Mucosa of descending colon (tissue), 3 donors: Measurements from ENCODE around the gene EMC8. TPM values are rescaled to one million over a fixed set of nuclear protein-coding genes. Genes with fewer than 3 reads are reported as not detected.

Experiments
- ATAC-seq: fragments of 200-7000 bp; cut with Tn5 transposase; one replicate; pipeline ENCODE4 v1.9.1; 2020; ENCODE audit warnings: mild to moderate bottlenecking, moderate library complexity
- DNase-seq, 3 donors: peaks; one replicate each; pipeline ENCODE4 v3.0.0-alpha.2; 2020
- H3K36me3 ChIP-seq: fragments of 200-600 bp; one replicate; pipeline ENCODE4 v1.8.0; 2021; ENCODE audit warnings: low read depth, mild to moderate bottlenecking
- H3K4me1 ChIP-seq: fragments of 200-600 bp; one replicate; pipeline ENCODE4 v1.8.0; 2021; ENCODE audit warnings: low read depth, mild to moderate bottlenecking
- H3K4me3 ChIP-seq: fragments of 200-600 bp; one replicate; pipeline ENCODE4 v1.8.0; 2021; ENCODE audit warnings: mild to moderate bottlenecking
- H3K9me3 ChIP-seq: fragments of 200-600 bp; one replicate; pipeline ENCODE4 v1.8.0; 2021; ENCODE audit warnings: mild to moderate bottlenecking
- intact Hi-C, 2 donors: fragments of 100-400 bp; cut with DNase I in 1 of 2; cut with micrococcal nuclease in 1 of 2; formaldehyde crosslinking; loops; one replicate each; pipeline versions ENCODE4 v1.11.0 to v1.11.1; 2022; cut with DNase I, micrococcal nuclease
- total RNA-seq, 3 donors: library from RNA; stranded (reverse); fragmentation: NEBNext Ultra II Directional in 2 of 3; extraction: Animal tissue kit (Norgen Biotek cat#: 25700) in 2 of 3; gene quantifications; one replicate each; pipeline versions ENCODE4 v1.2.1 to v1.2.4, GENCODE V29; 2021 to 2023
- TF ChIP-seq, protein P1 (sequence below): fragments of 200-600 bp; IDR thresholded peaks from one replicate; pipeline ENCODE4 v1.8.0; 2022; ENCODE audit warnings: antibody characterized with exemption, mild to moderate bottlenecking
- donor health status: DM: no; HTN: no; CAD: no; lungs with moderate emphysema.
- donor health status: DM: no; HTN: no; CAD: no.
- donor health status: DM: no; HTN: yes; CAD: no.

The EMC8 gene
- total RNA-seq, 3 donors from 2014 or later = 27.7 to 31.0 (median 30.2) TPM

DNA sequence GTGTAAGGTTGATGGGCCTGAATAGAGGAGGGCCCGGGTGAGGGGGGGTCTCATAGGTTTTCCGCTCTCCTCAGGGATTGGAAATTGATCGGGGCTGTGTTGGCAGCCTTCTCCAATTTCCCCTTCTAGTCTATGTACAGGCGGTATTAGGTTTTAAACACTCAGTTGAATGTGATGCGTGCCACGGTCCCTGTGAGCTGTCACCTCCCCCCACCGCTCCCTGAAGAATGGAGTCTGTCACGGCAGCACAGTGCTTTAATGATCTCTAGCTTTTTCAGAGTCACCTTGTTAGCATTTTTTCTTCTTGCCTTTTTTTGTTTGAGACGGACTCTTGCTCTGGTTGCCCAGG, 951 bp upstream of the EMC8 start:
- Histone ChIP-seq H3K4me1 (peaks cover 23% of the 10 kb centered on the region), H3K36me3 (peaks cover 5% of the 10 kb centered on the region), H3K4me3 (peak overlapping the region; percentile 98), H3K9me3 (no peaks in the 10 kb centered on the region)
- TF ChIP-seq, protein P1, sequence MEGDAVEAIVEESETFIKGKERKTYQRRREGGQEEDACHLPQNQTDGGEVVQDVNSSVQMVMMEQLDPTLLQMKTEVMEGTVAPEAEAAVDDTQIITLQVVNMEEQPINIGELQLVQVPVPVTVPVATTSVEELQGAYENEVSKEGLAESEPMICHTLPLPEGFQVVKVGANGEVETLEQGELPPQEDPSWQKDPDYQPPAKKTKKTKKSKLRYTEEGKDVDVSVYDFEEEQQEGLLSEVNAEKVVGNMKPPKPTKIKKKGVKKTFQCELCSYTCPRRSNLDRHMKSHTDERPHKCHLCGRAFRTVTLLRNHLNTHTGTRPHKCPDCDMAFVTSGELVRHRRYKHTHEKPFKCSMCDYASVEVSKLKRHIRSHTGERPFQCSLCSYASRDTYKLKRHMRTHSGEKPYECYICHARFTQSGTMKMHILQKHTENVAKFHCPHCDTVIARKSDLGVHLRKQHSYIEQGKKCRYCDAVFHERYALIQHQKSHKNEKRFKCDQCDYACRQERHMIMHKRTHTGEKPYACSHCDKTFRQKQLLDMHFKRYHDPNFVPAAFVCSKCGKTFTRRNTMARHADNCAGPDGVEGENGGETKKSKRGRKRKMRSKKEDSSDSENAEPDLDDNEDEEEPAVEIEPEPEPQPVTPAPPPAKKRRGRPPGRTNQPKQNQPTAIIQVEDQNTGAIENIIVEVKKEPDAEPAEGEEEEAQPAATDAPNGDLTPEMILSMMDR = no peak
- intact Hi-C loops = no loop called here
- no peak for ATAC-seq
- DNase-seq = no peak

DNA sequence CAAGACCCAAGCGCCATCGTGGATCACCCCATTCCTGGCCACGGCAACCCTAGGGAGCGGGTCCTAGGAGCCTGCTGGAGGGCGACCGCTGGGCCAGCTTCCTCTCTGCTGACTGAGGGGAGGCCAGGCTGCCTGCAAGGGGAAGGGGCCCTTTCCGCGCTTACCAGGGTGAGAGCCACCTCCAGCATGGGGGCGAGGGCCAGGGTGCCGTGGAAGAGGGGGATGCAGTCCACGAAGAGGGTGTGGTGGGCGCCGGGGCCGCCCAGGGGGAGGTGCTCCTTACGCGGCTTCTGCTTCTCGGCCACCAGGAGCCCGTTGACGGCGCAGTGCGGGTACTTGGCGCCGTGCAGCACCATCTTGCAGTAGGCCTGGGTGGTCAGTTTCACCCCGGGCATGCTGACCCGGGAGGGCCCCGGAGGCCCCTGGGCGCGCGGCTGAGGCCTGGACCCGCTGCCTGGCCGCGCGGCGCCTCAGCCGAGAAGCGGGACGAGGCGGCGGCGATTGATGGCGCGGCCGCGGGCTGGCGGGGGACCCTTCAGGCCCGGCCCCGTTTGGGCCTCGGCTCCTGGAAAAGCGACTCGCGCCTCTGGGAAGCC, 345 bp downstream of the EMC8 start:
- Histone ChIP-seq H3K4me3 (peak overlapping the region; percentile 98), H3K4me1 (peaks cover 23% of the 10 kb centered on the region), H3K36me3 (no peaks in the 10 kb centered on the region), H3K9me3 (no peaks in the 10 kb centered on the region)
- intact Hi-C loops = no loop called here
- TF ChIP-seq, protein P1 = no peak
- ATAC-seq = peak; percentile 40
- DNase-seq = peak; percentile 22 to 71 (median 64)

DNA sequence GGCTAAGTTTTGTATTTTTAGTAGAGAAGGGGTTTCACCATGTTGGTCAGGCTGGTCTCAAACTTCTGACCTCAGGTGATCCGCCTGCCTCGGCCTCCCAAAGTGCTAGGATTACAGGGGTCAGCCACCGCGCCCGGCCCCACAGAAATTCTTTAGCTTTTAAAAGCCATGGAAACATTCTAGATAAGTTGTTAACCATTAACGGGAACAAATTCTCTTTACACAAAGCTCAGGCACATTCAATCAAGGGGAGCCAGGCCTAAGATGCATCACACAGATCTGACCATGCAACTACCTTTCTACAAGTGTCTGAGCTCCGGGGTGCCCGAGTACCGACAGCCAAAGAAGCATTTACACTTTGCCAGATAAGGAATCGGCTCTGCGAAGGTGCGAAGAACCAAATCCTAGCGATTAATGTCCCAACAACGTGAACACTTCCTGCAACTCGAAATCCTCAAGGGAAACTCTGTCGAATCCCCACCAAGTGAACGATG, 1.0 kb downstream of the EMC8 start:
- DNase-seq (peak in 1 of 3 donors; percentile 8), ATAC-seq (no peak)
- TF ChIP-seq, protein P1 = no peak
- Histone ChIP-seq H3K4me1 (peaks cover 23% of the 10 kb centered on the region), H3K9me3 (no peaks in the 10 kb centered on the region), H3K4me3 (peak overlapping the region; percentile 98), H3K36me3 (no peaks in the 10 kb centered on the region)
- intact Hi-C loops = no loop called here

DNA sequence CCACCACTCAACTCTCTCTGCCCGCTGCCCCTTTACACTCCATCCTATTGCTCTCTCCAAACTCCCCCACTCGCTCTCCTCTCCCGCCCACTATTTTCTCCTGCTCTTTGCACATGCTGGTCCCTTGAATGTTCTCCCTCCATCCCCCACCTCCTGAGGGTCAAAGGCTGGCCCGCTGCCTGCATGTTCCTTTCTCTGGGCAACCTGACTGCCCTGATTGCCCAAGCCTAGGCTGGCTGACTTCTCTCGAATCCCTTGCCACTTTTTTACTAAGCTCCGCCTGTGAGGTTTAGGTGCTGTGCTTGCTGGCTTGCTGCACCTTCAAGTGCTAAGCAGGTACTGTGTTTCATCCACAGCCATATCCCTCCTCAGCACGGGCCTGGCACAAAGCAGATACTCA, 2.7 kb downstream of the EMC8 start:
- TF ChIP-seq, protein P1 = no peak
- Histone ChIP-seq H3K9me3 (no peaks in the 10 kb centered on the region), H3K36me3 (no peaks in the 10 kb centered on the region), H3K4me3 (no peak overlapping the region), H3K4me1 (peaks cover 23% of the 10 kb centered on the region)
- intact Hi-C loops = no loop called here
- DNase-seq = no peak
- ATAC-seq = no peak

DNA sequence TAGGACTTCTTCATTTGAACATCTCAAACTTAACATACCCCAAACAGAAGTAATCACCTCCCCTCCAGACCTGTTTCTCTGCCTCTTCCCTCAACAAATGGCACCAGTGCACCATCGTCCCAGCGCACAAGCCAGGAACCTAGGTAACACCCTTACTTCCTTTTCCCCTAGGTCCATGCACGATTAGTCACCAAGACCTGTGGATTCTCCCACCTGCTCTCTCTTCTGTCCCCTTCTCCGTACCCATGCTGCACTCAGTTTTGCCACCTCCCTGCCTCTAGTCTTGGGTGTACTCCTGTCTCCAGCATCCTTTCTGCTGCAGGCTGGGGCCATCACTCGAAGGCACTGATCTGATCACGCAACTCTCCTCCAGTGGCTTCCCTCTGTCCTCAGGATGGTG, 3.2 kb downstream of the EMC8 start:
- intact Hi-C loops = no loop called here
- Histone ChIP-seq H3K9me3 (no peaks in the 10 kb centered on the region), H3K4me1 (peaks cover 21% of the 10 kb centered on the region), H3K36me3 (no peaks in the 10 kb centered on the region), H3K4me3 (no peak overlapping the region)
- DNase-seq (no peak), ATAC-seq (no peak)
- TF ChIP-seq, protein P1 = no peak

DNA sequence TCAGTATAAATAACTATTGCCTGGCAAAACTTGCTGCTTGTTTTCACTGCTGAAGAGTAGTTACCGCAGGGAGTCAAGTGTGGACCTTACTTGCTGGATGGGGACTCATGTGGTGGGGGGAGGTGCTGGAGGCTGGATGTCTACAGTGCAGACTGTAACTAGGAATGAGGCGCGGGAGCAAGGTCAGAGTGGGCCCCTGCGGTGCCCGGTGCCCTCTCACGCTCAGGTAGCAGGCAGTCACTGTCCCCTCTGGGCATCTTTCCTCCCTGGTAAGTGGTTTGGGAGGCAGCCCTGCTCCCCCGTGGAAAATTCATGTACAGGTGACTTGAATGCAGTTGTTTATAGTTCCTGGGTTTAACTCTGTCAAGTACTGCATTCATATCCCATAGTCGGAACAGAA, 4.6 kb downstream of the EMC8 start:
- Histone ChIP-seq H3K4me3 (no peak overlapping the region), H3K36me3 (no peaks in the 10 kb centered on the region), H3K9me3 (no peaks in the 10 kb centered on the region), H3K4me1 (peaks cover 11% of the 10 kb centered on the region)
- TF ChIP-seq, protein P1 = no peak
- no peak for ATAC-seq
- no peak for DNase-seq
- intact Hi-C loops = no loop called here
